Activated CD4-positive, CD25-positive, alpha-beta regulatory T cell (primary cell): Measurements from ENCODE around the gene NBAS.
"Not testable (repeated sequence)": the region's sequence is repeated elsewhere in the genome, so short reads cannot be mapped to it uniquely, and the experiment has no call there.

Experiments
- DNase-seq, 4 experiments: peaks; one replicate each; lab custom pipeline; 2025; lab: John Stamatoyannopoulos, UW

NBAS gene

DNA sequence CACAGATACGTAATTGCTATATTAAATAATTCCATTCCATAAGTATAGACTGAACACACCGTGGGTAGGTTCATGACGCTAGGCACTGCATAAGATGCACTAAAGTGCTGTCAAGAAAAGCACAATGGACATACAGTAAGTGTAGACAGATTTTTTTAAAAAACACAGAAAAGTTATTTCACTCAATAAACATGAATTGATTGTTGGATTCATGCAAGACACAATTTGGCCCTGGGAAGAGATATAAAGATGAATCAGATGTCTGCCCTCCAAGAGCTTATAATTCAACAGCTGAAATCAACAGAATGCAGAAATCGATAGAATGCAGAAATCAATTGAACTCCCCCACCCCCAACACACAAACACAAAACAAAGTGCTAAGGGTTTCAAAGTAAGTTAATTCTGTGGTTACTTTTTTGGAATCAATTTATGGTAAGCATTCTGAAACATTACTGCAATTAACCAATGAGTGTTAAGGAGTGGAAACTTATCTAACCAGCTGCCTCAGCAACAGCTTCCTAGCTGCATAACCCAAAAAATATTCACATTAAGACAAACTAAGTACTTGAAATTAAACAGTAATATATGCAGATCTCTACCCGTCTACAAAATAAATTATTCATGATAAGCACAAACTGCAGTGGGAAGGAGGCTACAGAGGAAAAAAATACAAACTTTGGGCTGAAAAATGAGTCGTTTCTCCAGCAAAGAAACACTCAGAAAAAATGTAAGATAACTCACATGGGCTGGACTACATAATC lies 1.6 kb downstream of the NBAS start:
- DNase-seq: no peak

- DNase-seq: no peak
Measured at GRCh38 chr2:15557887-15558311, 3.2 kb downstream of the NBAS start.

- no peak for DNase-seq
Measured at GRCh38 chr2:15556311-15556930, 4.7 kb downstream of the NBAS start.

DNA sequence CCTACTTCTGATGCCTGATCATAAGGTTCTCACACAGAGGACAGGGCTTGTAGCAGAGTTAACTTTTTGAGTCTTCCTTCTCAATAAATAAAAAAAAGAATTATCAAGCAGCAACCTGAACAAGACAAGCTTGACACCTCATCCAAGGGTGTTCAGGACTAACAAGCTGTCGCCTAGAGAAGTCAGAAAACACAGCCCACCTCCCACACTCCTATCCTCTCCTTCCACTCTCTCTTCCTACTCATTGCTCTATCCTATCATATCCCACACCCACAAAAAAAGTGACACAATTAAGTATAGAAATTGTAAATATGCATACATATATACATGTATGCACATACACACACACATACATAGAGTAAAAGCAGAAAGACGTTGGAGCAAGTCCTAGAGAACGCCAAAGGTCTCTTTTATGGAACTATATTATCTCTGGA lies 5.4 kb downstream of the NBAS start:
- no peak for DNase-seq

GRCh38 chr2:15554525-15555218 lies 6.5 kb downstream of the NBAS start:
- DNase-seq: no peak

DNA sequence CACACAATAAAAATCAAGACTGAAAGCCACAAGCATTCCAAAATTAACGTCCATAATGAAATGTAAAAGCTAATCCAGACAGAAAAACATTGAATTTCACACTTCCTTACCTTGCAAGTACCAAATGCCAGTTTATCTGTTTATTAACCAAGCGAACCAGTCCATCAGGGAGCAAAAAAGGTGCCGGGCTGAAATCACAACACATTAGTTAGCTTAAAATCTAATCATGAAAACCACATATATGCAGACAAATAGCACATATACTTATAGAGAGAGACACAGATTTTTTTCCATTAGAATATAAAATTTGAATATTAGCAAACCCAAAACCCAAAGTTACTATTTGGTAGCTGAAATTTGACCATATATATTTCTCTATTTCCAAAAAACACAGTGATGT lies 7.2 kb downstream of the NBAS start:
- no peak for DNase-seq

DNA sequence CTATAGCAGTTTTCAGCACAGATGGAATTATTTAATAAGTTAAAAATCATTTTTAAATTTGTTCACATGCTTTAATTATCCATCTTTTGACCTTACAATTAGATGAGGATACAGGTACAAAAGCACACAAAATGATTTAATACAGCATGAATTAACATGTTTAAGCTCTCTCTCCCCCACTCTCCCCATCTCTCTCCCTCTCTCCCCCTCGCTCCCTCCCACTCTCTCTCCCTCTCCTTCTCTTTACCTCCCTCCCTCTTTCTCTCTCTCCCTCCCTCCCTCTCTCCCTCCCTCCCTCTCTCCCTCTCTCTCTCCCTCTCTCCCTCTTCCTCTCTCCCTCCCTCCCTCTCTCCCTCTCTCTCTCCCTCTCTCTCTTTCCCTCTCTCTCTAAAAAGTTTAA lies 7.6 kb downstream of the NBAS start:
- DNase-seq: no peak

- no peak for DNase-seq
Measured at GRCh38 chr2:15548974-15549373, 12.2 kb downstream of the NBAS start.

GRCh38 chr2:15547115-15547876 lies 13.8 kb downstream of the NBAS start:
- no peak for DNase-seq

GRCh38 chr2:15546297-15547098 lies 14.6 kb downstream of the NBAS start:
- DNase-seq: no peak

DNA sequence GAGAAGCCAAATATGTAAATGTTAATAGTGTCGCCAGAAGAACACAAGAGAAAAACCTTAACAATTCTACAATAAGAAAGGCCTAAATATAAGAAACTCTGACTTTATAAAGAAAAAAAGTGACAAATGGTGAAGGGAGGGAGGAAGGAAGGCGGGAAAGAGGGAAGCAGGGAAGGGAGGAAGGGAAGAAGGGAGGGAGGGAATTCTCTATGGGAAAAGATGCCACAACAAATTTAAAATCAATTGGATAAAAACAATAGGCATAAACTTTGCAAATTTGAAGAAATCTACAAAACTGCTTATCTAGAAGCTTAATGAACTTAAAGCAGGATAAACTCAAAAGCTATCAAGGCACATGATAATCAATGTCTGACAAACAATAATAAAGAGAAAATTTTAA lies 16.9 kb downstream of the NBAS start:
- no peak for DNase-seq

DNA sequence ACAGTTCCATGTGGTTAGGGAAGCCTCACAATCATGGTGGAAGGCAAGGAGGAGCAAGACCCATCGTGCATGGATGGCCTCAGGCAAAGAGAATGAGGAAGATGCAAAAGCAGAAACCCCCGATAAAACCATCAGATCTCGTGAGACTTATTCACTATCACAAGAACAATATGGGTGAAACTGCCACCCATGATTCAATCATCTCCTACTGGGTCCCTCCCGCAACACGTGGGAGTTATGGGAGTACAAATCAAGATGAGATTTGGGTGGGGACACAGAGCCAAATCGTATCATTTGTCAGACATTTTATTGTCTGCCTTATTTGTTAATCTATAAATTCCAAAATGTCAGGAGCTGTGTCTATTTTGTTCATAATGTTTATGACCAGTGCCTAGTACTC lies 17.6 kb downstream of the NBAS start:
- no peak for DNase-seq

- DNase-seq: no peak
Measured at GRCh38 chr2:15543053-15543452, 18.1 kb downstream of the NBAS start.

DNA sequence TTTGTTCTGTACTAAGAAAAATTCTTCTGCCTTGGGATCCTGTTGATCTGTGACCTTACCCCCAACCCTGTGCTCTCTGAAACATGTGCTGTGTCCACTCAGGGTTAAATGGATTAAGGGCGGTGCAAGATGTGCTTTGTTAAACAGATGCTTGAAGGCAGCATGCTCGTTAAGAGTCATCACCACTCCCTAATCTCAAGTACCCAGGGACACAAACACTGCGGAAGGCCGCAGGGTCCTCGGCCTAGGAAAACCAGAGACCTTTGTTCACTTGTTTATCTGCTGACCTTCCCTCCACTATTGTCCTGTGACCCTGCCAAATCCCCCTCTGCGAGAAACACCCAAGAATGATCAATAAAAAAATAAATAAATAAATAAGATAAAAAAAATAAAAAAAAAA lies 18.9 kb downstream of the NBAS start:
- DNase-seq: not testable (repeated sequence)

GRCh38 chr2:15540523-15540922 lies 20.6 kb downstream of the NBAS start:
- not testable (repeated sequence) for DNase-seq

DNA sequence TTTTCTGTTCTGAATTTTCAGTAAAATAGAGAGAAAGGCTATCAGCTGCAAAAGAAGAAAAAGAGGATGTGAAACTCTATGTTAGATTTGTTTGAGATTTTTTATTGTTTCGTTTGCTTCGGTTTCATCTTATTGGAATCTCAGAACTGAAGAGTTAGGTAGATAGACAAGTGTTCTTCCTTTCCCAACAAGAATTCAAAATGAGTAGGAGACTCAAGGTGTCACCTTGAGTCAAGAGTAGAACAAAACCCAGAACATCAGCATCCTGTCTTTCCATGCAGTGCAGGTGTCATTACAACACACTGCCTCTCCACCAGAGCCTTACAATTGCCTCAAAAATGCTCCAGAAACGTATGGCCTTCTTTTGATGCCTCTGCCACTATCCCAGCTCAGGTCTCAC lies 21.1 kb downstream of the NBAS start:
- no peak for DNase-seq

DNA sequence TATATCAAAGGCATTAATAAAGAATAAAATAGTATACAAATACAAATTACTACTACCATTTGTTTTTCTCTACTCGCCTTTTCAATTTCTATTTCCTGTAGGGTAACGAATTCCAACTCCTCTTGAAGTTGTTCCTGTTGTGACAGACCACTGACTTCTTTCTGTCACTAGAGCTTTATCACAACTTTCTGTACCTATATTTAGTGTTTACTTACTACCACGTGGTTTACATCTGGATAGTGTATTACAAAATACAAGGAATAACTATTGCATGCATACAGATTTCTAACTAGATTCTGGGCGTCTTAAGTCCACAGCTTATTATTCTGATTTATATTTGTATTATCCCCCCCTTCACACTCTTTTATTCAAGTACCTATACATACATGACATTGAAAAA lies 22.3 kb downstream of the NBAS start:
- no peak for DNase-seq

DNA sequence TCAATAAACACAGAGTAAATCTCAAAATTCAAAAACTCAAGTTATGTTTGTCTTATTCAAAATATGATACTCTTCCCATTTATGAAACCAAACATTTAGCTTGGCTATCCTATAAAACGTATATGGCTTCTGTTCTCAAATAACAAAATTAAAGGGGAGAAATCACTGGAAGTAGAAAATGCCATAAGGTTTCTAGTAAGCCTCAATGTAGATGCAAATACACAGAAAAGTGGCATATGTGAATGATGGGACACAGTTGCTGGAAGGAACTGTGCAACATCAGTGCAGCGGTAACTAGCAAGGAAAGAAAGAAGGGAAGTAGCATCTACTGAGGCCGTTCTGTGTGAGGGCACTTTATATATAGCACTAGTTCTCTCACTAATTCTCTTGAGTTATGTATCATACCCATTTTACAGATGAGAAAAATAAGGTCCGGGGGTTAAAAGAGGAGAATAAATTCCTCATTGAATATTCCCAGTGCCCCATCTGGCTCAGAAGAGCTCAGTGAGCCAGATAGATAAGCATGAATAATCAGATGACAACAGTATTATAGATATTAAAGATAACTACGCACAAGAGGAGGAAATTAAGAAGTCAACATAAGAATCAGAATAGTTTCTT lies 27.2 kb downstream of the NBAS start:
- DNase-seq: no peak

DNA sequence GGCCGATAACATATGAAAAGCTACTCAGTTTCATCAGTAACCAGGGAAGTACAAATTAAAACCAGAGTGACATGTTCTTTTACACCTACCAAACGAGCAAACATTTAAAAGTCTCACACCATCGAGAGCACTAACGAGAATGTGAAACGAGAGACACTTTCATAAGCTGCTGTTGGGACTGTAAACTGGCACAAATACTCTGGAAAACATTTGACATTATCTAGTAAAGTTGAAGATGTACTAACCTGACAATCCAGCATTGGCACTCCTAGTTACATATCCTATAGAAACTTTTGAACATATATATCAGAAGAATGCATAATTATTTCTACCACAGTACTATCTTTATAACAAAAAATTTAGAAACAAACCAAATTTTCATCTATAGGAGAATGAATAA lies 28.1 kb downstream of the NBAS start:
- no peak for DNase-seq

DNA sequence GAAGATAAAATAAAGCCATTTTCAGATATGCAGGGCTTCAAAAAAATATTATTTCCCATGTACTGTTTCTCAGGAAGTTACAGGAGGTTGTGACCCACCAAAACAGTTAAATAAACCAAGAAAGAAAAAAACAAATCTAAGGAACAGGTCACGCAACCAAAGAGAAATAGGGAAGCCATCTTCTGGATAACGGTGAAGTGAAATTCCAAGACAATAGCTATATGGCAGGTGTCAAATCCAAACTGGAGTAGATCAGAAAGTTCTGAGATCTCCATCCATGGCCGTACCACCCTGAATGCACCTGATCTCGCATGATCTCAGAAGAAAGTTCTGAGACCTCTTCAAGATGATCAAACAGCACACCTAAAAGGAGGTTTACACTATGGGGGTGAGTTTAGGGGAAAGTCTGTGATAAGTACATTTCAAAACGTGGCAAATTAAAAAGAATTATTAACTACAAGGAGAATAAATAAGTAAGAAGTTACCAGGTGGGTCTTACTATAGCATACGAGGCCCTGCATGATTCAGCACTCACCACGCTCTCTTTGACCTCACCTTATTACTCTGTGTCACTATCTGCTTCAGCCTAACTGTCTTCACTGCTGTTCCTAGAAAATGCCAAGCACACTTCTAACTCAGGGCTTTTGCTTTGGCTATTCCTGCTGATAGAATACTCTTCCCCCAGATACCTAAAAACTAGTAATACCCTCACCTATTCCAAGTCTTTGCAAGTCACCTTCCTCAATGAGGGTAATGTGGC lies 29.9 kb downstream of the NBAS start:
- DNase-seq: no peak
